IMR-90 (cell line): ENCODE results near the gene RARS2. TPM values are rescaled to one million over a fixed set of nuclear protein-coding genes. Genes with fewer than 3 reads are reported as not detected.

ENCODE experiments used
- ATAC-seq: fragments of 200-7000 bp; cut with Tn5 transposase; 2 replicates; pipeline ENCODE4 v1.9.1; 2020; ENCODE audit warnings: low read depth, mild to moderate bottlenecking, moderate library complexity
- BruUV-seq: library from RNA; stranded (reverse); fragments of 400-500 nt; replicated peaks from 2 replicates; lab custom pipeline; 2021; lab: Mats Ljungman, UMichigan
- CTCF ChIA-PET: fragments of 300-600 bp; formaldehyde crosslinking; extraction: SDS; loops from one replicate; lab custom pipeline; 2021; ENCODE audit warnings: antibody characterized with exemption; lab: Yijun Ruan, JAX
- POLR2A ChIA-PET: fragments of 300-600 bp; sonication (Branson Sonifier 250); formaldehyde crosslinking; loops from one replicate; lab custom pipeline; 2022; ENCODE audit warnings: antibody characterized with exemption; ENCODE audit not compliant: unreplicated experiment; lab: Charles Lee
- DNase-seq: peaks from one replicate; pipeline ENCODE4 v3.0.0; 2013
- H2AFZ ChIP-seq: replicated peaks from 2 replicates; pipeline ENCODE3; 2013; ENCODE audit warnings: low read length, mild to moderate bottlenecking; ENCODE audit not compliant: poor library complexity
- H2AK5ac ChIP-seq: 2 replicates; pipeline ENCODE4 v1.6.1; 2013; ENCODE audit warnings: low read depth, low read length, inconsistent platforms
- H2AK9ac ChIP-seq: replicated peaks from 2 replicates; pipeline ENCODE3; 2013; ENCODE audit warnings: mild to moderate bottlenecking, low read depth, low read length, moderate library complexity; ENCODE audit not compliant: poor library complexity
- H2BK120ac ChIP-seq: 2 replicates; pipeline ENCODE4 v1.6.1; 2013; ENCODE audit warnings: low read depth, low read length, inconsistent platforms
- H2BK15ac ChIP-seq: 3 replicates; pipeline ENCODE4 v1.6.1; 2013; ENCODE audit warnings: low read depth, low read length, inconsistent platforms
- H2BK20ac ChIP-seq: 2 replicates; pipeline ENCODE4 v1.6.1; 2013; ENCODE audit warnings: low read depth, mild to moderate bottlenecking, inconsistent platforms, low read length, moderate library complexity
- H2BK5ac ChIP-seq: 2 replicates; pipeline ENCODE4 v1.6.1; 2013; ENCODE audit warnings: mild to moderate bottlenecking, low read depth, low read length, inconsistent platforms; ENCODE audit not compliant: poor library complexity, severe bottlenecking
- H3K14ac ChIP-seq: replicated peaks from 2 replicates; pipeline ENCODE4 v1.6.1; 2013; ENCODE audit warnings: low read depth, low read length, inconsistent platforms
- H3K18ac ChIP-seq: 2 replicates; pipeline ENCODE4 v1.6.1; 2013; ENCODE audit warnings: low read depth, low read length, control low read depth
- H3K23ac ChIP-seq: 2 replicates; pipeline ENCODE4 v1.6.1; 2013; ENCODE audit warnings: low read depth, low read length, inconsistent platforms
- H3K27ac ChIP-seq: 2 replicates; pipeline ENCODE4 v1.5.1; 2013; ENCODE audit warnings: mild to moderate bottlenecking, control low read depth, low read length; ENCODE audit not compliant: insufficient read depth
- H3K27me3 ChIP-seq: 2 replicates; pipeline ENCODE4 v1.6.1; 2013; ENCODE audit warnings: low read length; ENCODE audit not compliant: control insufficient read depth, insufficient read depth
- H3K36me3 ChIP-seq: 2 replicates; pipeline ENCODE4 v1.6.1; 2013; ENCODE audit warnings: low read length, mixed read lengths; ENCODE audit not compliant: control insufficient read depth, insufficient read depth
- H3K4ac ChIP-seq: 2 replicates; pipeline ENCODE4 v1.6.1; 2013; ENCODE audit warnings: low read depth, low read length, inconsistent platforms
- H3K4me1 ChIP-seq: 2 replicates; pipeline ENCODE4 v1.6.1; 2013; ENCODE audit warnings: low read length, mixed read lengths; ENCODE audit not compliant: control insufficient read depth, insufficient read depth
- H3K4me2 ChIP-seq: 2 replicates; pipeline ENCODE4 v1.6.1; 2013; ENCODE audit warnings: low read depth, mild to moderate bottlenecking, control low read depth, low read length, moderate library complexity
- H3K4me3 ChIP-seq: 2 replicates; pipeline ENCODE4 v1.5.1; 2013; ENCODE audit warnings: low read depth, mild to moderate bottlenecking, control low read depth, low read length, moderate library complexity; ENCODE audit not compliant: insufficient read depth
- H3K56ac ChIP-seq: 2 replicates; pipeline ENCODE4 v1.6.1; 2013; ENCODE audit warnings: low read length, inconsistent platforms; ENCODE audit not compliant: insufficient read depth; ENCODE audit errors: extremely low read depth
- H3K79me1 ChIP-seq, 2 experiments: 2 replicates each; pipeline ENCODE4 v1.6.1; 2013; ENCODE audit warnings: low read length in 2 of 2, inconsistent platforms in 1 of 2, low read depth in 1 of 2
- H3K9ac ChIP-seq: 2 replicates; pipeline ENCODE4 v1.6.1; 2013; ENCODE audit warnings: low read depth, low read length, control low read depth
- H3K9me1 ChIP-seq: 2 replicates; pipeline ENCODE4 v1.6.1; 2013; ENCODE audit warnings: low read length, inconsistent platforms; ENCODE audit not compliant: insufficient read depth
- H3K9me3 ChIP-seq: 2 replicates; pipeline ENCODE4 v1.6.1; 2013; ENCODE audit warnings: low read length; ENCODE audit not compliant: control insufficient read depth, insufficient read depth
- H4K20me1 ChIP-seq: 2 replicates; pipeline ENCODE4 v1.6.1; 2013; ENCODE audit warnings: low read length, inconsistent platforms; ENCODE audit not compliant: insufficient read depth
- H4K5ac ChIP-seq: 2 replicates; pipeline ENCODE4 v1.6.1; 2013; ENCODE audit warnings: mild to moderate bottlenecking, low read depth, low read length, control low read depth
- H4K8ac ChIP-seq, 2 experiments: 2 replicates each; pipeline ENCODE4 v1.6.1; 2013; ENCODE audit warnings: low read depth in 2 of 2, low read length in 2 of 2, control low read depth in 1 of 2, inconsistent platforms in 1 of 2
- H4K91ac ChIP-seq: 2 replicates; pipeline ENCODE4 v1.6.1; 2013; ENCODE audit warnings: low read depth, low read length, inconsistent platforms; ENCODE audit not compliant: insufficient read depth
- FOS ChIP-seq: fragments of 150-350 bp; IDR thresholded peaks from 2 replicates; pipeline ENCODE4 v1.6.1; 2016; ENCODE audit warnings: low read depth, low read length
- MAFK ChIP-seq: IDR thresholded peaks from 2 replicates; pipeline ENCODE4 v1.6.1; 2012; ENCODE audit warnings: low read depth, low read length, improper control_type of control experiment
- POLR2A ChIP-seq: IDR thresholded peaks from 2 replicates; pipeline ENCODE4 v1.6.1; 2012; ENCODE audit warnings: mild to moderate bottlenecking, low read depth, low read length
- RCOR1 ChIP-seq: IDR thresholded peaks from 2 replicates; pipeline ENCODE4 v1.6.1; 2012; ENCODE audit warnings: mild to moderate bottlenecking, low read length, improper control_type of control experiment; ENCODE audit not compliant: insufficient replicate concordance
- RFX5 ChIP-seq: IDR thresholded peaks from 2 replicates; pipeline ENCODE4 v1.8.0; 2012; ENCODE audit warnings: low read depth, mild to moderate bottlenecking, low read length, moderate library complexity
- USF2 ChIP-seq: fragments of 150-350 bp; IDR thresholded peaks from 2 replicates; pipeline ENCODE4 v1.6.1; 2017; ENCODE audit warnings: mild to moderate bottlenecking, antibody characterized with exemption, low read length, low read depth
- WGBS, 2 experiments: methylation state at CpG; one replicate each; pipeline versions ENCODE4 v1.1.5 to v1.1.7; 2013; ENCODE audit warnings: missing lambda C conversion rate in 2 of 2; ENCODE audit not compliant: insufficient read length in 1 of 2; ENCODE audit errors: extremely low coverage in 2 of 2; 5-methylcytosine and 5-hydroxymethylcytosine counted together
- dilution Hi-C: fragments of 300-500 bp; cut with HindIII; formaldehyde crosslinking; loops from one replicate; pipeline ENCODE4 v1.14.3; 2018; ENCODE audit warnings: low sequenced_read_pairs; ENCODE audit not compliant: unreplicated experiment
- in situ Hi-C: fragments of 300-500 bp; cut with MboI; formaldehyde crosslinking; loops from 3 replicates; pipeline ENCODE4 v1.14.3; 2019; ENCODE audit warnings: low sequenced_read_pairs, inconsistent platforms, mixed read lengths
- intact Hi-C: fragments of 100-400 bp; cut with micrococcal nuclease; formaldehyde crosslinking; loops from 2 replicates; pipeline ENCODE4 v1.10.0; 2022
- polyA plus RNA-seq, 3 experiments: library from polyadenylated mRNA; depleted of rRNA; stranded (reverse); fragments of >200 nt; gene quantifications; 2 replicates each; pipeline ENCODE4 v1.2.3, GENCODE V29; 2012; ENCODE audit warnings: low replicate concordance in 1 of 3
- total RNA-seq: library from RNA; depleted of rRNA; stranded (reverse); fragments of >200 nt; gene quantifications from 2 replicates; pipeline ENCODE4 v1.2.3, GENCODE V29; 2012

Gene RARS2
- total and polyA plus RNA-seq, 2 of the 4 experiments (the other 2 are of a cell fraction) = 19.9 to 33.0 TPM

DNA sequence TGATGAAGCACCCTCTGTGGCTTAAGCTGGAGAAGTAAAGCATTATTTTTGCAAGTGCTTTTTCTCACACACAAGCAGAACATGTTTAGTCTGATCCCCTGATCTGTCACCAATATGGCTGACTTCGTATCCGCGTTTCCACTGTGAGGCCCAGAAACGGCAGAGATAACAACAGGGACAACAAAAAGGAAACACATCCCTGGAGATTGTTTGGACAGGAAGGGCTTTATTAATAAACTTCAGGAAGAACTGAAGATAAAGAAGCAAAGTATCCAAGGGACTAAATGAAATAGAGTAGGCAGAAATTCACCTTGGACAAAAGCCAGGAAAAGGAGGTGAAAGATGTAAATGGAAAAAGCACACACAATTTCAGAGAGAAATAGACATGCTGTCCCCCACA, 49.2 kb downstream of the RARS2 start:
- no peak overlapping the region for H3K4me2 ChIP-seq
- no peak for TF ChIP-seq USF2
- no peak for TF ChIP-seq RCOR1
- no peak for TF ChIP-seq MAFK
- no peak for TF ChIP-seq RFX5
- no peak for TF ChIP-seq POLR2A
- TF ChIP-seq FOS = no peak
- ATAC-seq (no peak), DNase-seq (no peak)
- H2AFZ ChIP-seq = no peak overlapping the region
- ChIA-PET CTCF (no interaction called here), POLR2A (no interaction called here)
- H3K4ac ChIP-seq = no peak overlapping the region
- no peak overlapping the region for H4K91ac ChIP-seq
- peaks cover 39% of the 10 kb centered on the region for H3K36me3 ChIP-seq
- H2AK9ac ChIP-seq = no peak overlapping the region
- no peak overlapping the region for H3K4me3 ChIP-seq
- no peak overlapping the region for H3K23ac ChIP-seq
- no peaks in the 10 kb centered on the region; the same call in 1 of the 2 replicates for H4K20me1 ChIP-seq
- intact Hi-C loops = no loop called here
- no peak overlapping the region for H2AK5ac ChIP-seq
- H3K27ac ChIP-seq = no peak overlapping the region
- H3K14ac ChIP-seq = no peak overlapping the region
- no peak overlapping the region for H4K8ac ChIP-seq
- in situ Hi-C loops = no loop called here
- peaks cover 9 to 12% of the 10 kb centered on the region in 2 experiments for H3K79me1 ChIP-seq
- H2BK120ac ChIP-seq = no peak overlapping the region
- no peak overlapping the region for H2BK5ac ChIP-seq
- H3K9ac ChIP-seq = no peak overlapping the region
- no peak overlapping the region for H3K56ac ChIP-seq
- H3K4me1 ChIP-seq = no peaks in the 10 kb centered on the region; the same call in none of the 2 replicates
- H2BK20ac ChIP-seq = no peak overlapping the region
- dilution Hi-C loops = no loop called here
- H3K27me3 ChIP-seq = no peaks in the 10 kb centered on the region
- no peak overlapping the region for H4K5ac ChIP-seq
- no peak overlapping the region for H2BK15ac ChIP-seq
- H3K9me1 ChIP-seq = peaks cover 6% of the 10 kb centered on the region; the same call in 1 of the 2 replicates
- no CpG with 5 or more reads among the region's 4 CpGs for WGBS, 2 experiments
- peaks cover 2% of the 10 kb centered on the region for H3K9me3 ChIP-seq
- H3K18ac ChIP-seq = no peak overlapping the region
- BruUV-seq = no TSS peak
